HG03097 (cell line): ENCODE results near the gene BCAS1.

Source experiments
- ATAC-seq: cut with Tn5 transposase; IDR thresholded peaks from one replicate; pipeline ENCODE4 v1.9.1; 2021; ENCODE audit not compliant: unreplicated experiment, low FRiP score

The BCAS1 gene

GRCh38 chr20:54051068-54051467 lies 19.3 kb downstream of the BCAS1 start:
- no peak for ATAC-seq

DNA sequence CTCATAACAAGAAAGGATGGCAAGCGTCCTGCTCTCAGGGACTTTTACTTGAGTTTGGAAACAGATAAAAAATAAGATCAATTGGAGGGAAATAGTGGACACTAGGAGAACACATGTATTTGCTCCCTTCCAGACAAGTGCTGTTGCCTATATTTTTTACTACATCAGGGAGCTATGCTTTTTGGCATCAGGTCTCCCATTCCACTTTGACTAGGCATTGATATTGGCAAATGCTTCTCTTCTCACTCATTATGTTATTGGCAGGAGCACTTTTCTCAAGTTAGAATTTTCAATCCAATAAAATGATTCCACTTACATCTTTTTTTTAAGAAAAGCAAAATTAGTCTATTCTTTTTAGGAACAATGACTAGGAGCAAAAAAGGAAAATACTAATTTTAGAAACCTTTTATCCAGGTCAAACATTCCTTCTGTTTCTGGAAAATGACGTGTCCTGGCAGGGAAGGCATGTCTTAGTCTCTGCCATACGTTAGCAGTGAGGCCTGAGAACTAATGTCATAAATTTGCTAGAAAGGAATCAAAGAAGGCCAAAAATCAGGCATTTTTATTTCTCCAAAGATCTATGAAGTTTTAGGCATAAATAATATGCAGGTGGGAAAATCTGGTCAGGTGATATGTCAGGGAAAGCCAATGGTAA lies 21.4 kb downstream of the BCAS1 start:
- no peak for ATAC-seq

GRCh38 chr20:54048481-54048880 lies 21.9 kb downstream of the BCAS1 start:
- no peak for ATAC-seq

- no peak for ATAC-seq
Observed at GRCh38 chr20:54047720-54048119, 22.7 kb downstream of the BCAS1 start.

DNA sequence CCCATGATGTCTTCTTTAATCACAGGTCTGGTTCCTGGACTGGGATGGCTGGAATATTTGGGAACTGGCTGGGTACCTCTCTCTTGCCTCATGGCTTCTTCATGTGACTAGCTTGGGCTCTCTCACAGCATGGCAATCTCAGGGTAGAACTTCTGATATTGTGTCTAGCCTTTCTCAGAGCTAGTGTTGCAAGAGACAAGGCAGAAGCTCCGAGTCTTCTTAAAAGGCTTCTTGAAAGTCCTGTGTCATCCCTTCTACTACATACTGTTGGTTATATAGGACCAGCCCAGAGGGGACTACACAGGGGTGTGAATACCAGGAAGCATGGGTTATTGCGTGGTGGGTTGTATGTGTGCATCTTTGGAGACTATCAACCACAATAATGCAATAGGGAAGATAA lies 23.3 kb downstream of the BCAS1 start:
- no peak for ATAC-seq

DNA sequence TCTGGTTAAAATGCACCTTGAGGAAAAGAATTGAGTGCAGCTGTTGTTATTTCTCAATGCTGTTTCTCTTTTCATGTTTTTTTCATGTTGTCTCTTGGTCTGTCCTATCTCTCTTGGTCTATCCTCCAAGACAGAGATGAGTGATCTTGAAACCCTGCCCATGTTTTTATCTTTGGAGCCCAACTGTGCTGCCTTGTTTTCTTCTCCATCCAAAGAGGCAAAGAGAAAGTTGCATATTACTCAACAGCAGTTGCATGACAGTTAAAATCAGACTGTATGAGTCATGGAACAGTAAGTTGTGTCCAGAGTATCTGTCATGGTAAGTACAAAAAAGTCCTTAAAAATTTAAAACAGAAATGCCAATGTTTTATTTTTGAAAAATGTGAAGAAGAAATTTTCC lies 26.2 kb downstream of the BCAS1 start:
- no peak for ATAC-seq

GRCh38 chr20:54043076-54043967 lies 27.1 kb downstream of the BCAS1 start:
- no peak for ATAC-seq

DNA sequence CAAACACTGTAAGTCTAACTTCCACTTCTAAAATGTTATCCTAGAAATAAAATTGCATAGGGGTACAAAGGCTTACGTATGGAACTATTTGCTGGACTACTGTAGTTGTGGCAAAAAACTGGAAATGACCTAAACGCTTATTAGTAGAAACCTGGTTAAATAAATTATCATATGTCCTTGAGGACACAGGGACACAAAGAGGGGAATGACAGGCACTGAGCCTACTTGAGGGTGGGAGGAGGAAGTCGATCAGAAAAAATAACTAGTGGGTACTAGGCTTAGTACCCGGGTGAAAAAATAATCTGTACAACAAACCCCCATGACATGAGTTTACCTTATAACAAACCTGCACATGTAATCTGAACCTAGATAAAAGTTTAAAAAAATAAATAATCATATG lies 28.4 kb downstream of the BCAS1 start:
- no peak for ATAC-seq

DNA sequence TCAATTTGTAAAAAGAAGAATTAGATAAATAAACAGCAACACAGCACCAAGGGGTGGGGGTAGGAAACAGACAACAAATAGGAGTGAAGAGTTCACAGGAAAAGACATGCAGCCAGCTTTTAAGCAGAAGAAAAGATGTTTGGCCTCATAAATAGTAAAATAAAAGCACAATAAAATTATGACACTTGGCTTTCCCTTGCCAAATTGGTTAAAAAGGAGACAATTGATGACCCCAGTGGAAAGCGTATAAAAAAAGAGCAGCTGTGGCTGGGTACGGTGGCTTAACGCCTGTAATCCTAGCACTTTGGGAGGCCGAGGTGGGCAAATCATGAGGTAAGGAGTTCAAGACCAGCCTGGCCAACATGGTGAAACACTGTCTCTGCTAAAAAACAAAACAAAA lies 29.1 kb downstream of the BCAS1 start:
- ATAC-seq: no peak

DNA sequence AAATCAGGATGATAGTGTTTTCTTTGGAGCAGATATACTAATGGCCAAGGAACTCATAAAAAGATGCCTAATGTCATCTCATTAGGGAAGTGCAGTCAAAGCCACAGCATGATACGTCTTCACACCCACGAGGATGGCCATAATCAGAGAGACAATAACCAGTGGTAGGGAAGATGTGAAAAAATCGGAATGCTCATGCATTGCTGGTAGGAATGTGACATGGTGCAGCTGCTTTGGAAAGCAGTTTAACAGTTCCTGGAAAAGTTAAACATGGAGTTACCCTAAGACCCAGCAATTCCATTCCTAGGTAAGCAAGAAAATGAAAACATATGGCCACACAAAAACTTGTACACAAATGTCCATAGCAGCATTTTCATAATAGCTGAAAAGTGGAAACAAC lies 29.9 kb downstream of the BCAS1 start:
- no peak for ATAC-seq

GRCh38 chr20:54038961-54039360 lies 31.4 kb downstream of the BCAS1 start:
- no peak for ATAC-seq

GRCh38 chr20:54037525-54037924 lies 32.9 kb downstream of the BCAS1 start:
- ATAC-seq: no peak

GRCh38 chr20:54029643-54030042 lies 40.8 kb downstream of the BCAS1 start:
- no peak for ATAC-seq

GRCh38 chr20:54029176-54029575 lies 41.2 kb downstream of the BCAS1 start:
- no peak for ATAC-seq

DNA sequence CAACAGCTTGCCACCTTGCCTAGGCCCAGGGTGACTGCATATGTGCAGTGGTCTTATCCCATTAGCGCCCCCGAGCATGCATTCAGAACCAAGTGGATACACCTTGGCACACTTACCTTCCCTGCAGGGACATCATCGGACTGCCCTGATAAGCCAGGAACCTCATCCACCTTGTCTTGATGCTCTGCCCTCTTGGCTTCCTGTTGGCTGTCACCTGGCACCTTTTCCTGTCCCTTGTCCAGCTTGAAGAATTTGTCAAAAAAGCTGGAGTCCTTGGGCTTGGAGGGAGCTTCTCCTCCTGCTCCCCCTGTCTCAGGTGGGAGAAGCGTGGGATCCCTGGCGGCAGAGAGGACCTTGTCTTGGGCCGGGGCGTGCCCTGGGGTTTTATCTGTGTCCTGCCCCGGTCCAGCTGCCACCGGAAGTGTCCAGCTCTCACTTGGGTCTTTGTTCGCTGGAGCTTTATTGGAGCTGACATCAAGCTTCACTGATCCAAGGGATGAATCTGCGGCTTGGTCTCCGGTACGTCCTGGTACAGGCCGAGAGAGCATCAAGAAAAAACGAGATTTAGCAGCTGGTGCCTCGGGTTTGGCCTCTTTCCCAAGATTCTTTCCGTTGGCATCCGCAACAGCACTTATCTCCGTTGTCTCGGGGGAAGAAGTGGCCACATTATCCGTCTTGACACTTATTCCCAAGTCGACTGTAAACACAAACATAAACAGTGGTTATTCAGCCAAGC lies 42.0 kb downstream of the BCAS1 start:
- no peak for ATAC-seq

GRCh38 chr20:54027704-54028103 lies 42.7 kb downstream of the BCAS1 start:
- ATAC-seq: no peak

DNA sequence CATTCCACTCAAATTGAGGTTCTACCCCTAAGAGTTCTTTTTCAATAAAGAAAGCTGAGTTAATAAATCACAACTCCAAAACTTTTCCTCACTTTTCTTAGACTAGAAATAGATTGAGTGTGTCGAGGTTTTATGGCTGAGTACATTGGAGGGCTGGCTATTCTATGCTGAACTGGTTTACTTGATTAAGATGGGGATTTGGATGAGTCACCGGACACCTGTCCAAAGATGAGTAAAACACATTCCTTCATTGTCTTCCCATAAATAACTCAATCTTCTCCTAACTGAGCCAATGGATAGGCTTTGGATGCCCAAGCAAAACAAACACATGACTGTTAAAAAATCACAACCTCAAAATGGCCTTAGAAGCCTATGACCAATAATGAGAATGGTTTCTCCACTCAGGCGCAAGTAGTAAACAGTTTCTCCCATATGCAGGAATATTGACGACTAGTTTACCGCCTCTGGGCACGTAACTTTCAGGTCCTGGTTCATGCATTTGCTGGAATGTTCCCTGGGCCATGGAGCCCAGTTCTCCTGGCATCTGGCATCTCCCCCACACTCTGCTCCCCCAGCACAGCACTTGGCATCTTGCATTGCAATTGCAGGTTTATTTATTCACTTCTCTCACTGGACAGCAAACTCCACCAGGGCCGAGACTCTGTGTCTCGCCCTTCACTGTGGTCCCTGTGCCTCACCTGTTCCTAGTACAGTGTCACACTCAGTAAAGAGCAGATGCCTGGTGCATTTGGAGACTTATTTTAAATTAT lies 43.9 kb downstream of the BCAS1 start:
- no peak for ATAC-seq

DNA sequence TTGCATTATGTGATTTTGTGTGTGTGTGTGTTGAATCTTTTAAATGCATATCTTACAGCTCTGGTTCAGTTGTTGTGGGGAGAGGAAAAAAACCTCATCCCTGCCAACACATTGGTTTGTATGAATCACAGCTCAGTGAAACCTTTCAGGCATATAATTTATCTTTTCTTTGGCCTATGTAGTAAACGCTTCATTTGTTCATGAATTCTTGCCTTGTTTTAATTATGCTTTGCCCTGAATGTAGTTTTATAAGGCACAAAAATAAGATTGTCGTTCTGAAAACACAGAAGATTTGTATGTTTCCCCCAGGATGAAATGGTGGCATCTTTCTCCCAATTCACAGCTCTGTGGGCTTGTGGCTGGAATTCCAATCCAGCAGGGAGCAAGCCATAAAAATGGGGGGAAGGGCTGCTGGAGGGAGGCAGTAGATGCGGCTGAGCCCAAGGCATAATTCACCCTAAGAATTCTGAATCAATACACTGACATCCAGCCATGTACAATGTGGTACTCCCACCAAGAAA lies 45.1 kb downstream of the BCAS1 start:
- ATAC-seq: no peak

GRCh38 chr20:54023406-54023805 lies 47.0 kb downstream of the BCAS1 start:
- no peak for ATAC-seq

- no peak for ATAC-seq
Observed at GRCh38 chr20:54021446-54022235, 48.8 kb downstream of the BCAS1 start.
